Astrocyte of the spinal cord (primary cell): ENCODE data around the gene ARHGEF3.

Source experiments
- DNase-seq: peaks from one replicate; pipeline ENCODE4 v3.0.0; 2011; ENCODE audit warnings: low read depth, low spot score
- H3K4me3 ChIP-seq: 2 replicates; pipeline ENCODE4 v1.5.1; 2011; ENCODE audit warnings: low read depth, mild to moderate bottlenecking, low read length, moderate library complexity
- in situ Hi-C: cut with HindIII; loops from 2 replicates; pipeline ENCODE4 v1.10.0; 2017; ENCODE audit warnings: low sequenced_read_pairs
- TF ChIP-seq, protein P1 (sequence below): IDR thresholded peaks from 2 replicates; pipeline ENCODE4 v1.5.1; 2012; ENCODE audit warnings: low read depth, mild to moderate bottlenecking, low read length, inconsistent platforms

ARHGEF3 gene

DNA sequence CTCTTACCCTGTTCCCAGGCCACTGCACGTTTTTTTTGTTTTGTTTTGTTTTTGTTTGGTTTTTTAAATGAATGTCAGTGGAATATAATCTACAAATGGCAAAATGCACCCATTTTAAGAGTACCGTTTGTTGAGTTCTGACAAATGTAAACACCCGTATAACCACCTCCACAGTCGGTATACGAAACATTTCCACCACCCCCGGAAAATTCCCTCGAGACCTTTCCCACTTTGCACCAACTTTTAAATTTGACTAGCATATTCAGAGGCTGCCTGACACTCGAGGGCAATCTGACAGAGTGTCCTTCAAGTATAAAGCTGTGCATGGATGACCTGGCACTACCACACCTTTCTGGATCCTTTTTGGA lies 613 bp upstream of the ARHGEF3 start:
- peak overlapping the region; percentile 77 for H3K4me3 ChIP-seq
- in situ Hi-C loops, result no loop called here
- TF ChIP-seq, protein P1, sequence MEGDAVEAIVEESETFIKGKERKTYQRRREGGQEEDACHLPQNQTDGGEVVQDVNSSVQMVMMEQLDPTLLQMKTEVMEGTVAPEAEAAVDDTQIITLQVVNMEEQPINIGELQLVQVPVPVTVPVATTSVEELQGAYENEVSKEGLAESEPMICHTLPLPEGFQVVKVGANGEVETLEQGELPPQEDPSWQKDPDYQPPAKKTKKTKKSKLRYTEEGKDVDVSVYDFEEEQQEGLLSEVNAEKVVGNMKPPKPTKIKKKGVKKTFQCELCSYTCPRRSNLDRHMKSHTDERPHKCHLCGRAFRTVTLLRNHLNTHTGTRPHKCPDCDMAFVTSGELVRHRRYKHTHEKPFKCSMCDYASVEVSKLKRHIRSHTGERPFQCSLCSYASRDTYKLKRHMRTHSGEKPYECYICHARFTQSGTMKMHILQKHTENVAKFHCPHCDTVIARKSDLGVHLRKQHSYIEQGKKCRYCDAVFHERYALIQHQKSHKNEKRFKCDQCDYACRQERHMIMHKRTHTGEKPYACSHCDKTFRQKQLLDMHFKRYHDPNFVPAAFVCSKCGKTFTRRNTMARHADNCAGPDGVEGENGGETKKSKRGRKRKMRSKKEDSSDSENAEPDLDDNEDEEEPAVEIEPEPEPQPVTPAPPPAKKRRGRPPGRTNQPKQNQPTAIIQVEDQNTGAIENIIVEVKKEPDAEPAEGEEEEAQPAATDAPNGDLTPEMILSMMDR, result no peak
- DNase-seq, result no peak

DNA sequence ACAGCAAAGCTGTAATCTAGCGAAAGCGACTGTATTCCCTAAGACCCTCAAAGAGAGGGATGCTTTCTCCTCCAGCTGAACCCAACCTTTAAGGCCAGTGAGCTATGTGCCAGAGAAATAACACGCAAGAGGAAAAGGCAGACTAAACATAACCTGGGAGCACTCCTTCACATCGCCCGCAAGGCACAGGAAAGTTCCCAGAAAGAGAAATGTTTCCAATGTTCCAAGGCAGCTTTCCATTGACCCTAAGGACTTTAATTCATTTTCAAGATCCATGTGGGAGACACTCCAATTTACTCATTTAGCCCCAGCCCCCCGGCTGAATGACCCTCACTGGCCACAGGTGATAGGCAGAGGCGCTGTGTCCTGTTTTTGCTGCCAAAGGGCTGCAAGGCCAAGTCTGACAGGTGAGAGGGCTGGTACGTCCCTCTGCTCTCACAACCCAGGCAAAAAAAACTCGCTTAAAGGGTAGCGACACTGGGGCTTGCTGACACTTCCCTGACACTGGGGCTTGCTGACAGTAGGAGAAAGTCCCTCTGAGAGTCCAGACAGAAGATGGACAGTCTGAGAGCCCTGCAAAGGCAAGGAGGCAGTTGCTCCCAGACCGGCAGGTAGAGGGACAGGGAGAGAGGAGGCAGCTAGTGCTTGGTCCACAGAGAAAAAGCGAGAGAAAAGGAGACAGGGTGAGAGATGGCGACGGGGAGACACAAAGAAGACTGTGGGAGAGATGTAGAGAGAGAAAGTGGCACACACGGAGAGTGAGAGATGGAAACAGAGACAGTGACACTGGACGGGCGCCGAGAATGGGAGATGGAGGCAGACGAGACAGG lies 702 bp downstream of the ARHGEF3 start:
- peak overlapping the region; percentile 77 for H3K4me3 ChIP-seq
- in situ Hi-C loops, result no loop called here
- TF ChIP-seq, protein P1, result no peak
- DNase-seq, result no peak

DNA sequence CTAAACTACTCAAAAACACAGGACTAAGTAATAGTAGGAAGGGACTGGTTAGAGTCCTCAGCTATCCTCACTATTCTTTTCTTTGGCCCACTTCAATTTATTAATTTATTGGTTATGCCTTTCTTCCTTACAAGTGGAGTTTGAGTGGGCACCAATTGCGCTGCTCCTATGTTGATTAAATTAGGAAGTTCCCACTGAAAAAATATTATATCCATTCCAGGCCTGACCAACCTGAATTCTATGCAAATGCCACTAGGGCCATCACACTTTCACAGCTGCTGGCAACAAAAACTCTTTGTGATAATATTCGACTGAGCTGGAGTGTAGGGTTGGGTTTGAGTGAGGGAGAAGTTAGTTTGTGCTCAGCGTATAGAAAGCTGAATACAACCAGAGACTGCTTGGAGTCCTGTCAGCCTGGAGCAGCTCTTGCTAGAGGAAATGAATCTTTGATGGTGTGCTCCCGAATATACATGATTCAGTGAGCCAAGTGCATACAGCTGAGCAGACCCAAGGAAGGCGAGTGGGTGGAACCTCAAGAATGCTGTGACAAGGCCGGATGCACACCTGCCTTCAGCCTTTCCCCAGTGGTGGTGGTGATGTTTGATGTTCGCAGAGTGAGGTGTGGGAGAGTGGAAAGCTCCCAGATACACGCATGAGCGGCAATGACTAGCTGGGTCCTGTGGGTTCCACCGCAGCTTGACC lies 1.5 kb downstream of the ARHGEF3 start:
- in situ Hi-C loops, result no loop called here
- peak overlapping the region; percentile 77 for H3K4me3 ChIP-seq

DNA sequence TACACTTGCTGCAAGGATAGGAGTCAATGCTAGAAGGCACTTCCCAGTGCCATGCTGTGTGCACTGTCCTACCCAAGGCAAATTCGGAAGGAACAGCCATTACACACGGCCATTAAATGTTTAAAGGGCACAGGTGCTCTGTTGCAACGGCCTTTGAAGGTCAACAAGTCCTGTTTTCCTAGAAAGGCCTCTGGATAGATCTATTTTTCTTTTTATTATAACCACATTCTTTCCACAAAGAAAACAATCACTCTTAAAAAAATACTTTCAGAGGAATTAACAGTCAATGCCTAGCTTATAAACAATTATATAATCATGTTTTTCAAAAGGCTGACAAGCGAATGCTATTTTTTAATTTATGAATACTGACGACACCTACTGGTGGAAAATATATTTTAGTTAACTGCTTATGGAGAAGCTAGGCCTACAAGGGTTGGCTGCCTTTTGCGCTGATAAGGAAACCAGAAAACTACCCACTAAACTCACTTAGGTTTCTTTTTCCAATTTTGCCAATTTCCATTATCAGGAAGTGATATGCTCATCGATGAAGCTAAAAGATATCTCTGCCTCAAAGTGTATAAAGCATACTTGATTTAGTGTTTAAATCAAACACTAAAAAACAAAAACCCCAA lies 2.4 kb downstream of the ARHGEF3 start:
- in situ Hi-C loops, result no loop called here
- TF ChIP-seq, protein P1, result peak; percentile 34
- peak overlapping the region; percentile 26 for H3K4me3 ChIP-seq
- peak; percentile 74 for DNase-seq

More for the DNA sequence above, 1.5 kb downstream of the ARHGEF3 start:
- TF ChIP-seq, protein P1, result no peak
- DNase-seq, result no peak

DNA sequence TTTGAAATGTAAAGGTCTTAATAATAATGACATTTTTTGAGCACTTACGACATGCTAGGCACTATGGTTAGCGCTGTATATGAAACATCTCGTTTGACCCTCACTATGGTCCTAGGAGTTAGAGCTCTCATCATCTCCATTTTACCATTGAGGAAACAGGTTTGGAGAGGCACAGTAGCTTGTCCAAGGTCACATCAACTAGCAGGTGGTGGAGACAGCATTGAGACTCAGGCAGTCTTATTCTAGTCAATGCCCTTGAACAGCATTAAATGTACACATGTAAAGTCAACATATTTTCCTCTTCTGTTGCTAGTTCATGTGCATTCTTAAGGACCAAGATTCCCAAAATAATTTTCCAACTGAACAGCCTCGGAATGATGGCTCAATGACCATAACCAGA lies 4.8 kb downstream of the ARHGEF3 start:
- H3K4me3 ChIP-seq, result no peak overlapping the region
- DNase-seq, result no peak
- in situ Hi-C loops, result no loop called here
- TF ChIP-seq, protein P1, result no peak

DNA sequence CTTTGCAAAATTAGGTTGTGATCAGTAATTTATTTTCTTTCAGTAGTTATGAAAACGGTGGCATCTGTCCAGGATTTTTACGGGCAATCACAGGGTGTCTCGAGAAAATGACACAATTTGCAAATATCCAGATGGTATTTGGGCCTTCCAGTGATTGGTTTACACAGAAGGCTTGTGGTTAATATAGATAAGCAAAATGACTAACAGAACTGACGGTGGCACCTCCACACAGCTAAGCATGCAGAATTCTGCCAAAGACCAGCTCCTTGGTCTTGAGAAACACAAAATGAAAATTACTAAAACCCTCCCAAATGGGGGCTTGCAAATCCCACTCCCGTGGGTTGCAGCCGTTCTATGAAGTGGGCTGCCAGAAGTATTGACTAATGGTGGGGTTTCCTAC lies 5.5 kb downstream of the ARHGEF3 start:
- in situ Hi-C loops, result no loop called here
- TF ChIP-seq, protein P1, result no peak
- DNase-seq, result peak; percentile 32
- no peak overlapping the region for H3K4me3 ChIP-seq
